IMR-90 (cell line): ENCODE results near the gene FN1. TPM values are rescaled to one million over a fixed set of nuclear protein-coding genes. Genes with fewer than 3 reads are reported as not detected.

Experiments
- ATAC-seq: fragments of 200-7000 bp; cut with Tn5 transposase; 2 replicates; pipeline ENCODE4 v1.9.1; 2020; ENCODE audit warnings: low read depth, mild to moderate bottlenecking, moderate library complexity
- BruUV-seq: library from RNA; stranded (reverse); fragments of 400-500 nt; replicated peaks from 2 replicates; lab custom pipeline; 2021; lab: Mats Ljungman, UMichigan
- CTCF ChIA-PET: fragments of 300-600 bp; formaldehyde crosslinking; extraction: SDS; loops from one replicate; lab custom pipeline; 2021; ENCODE audit warnings: antibody characterized with exemption; lab: Yijun Ruan, JAX
- POLR2A ChIA-PET: fragments of 300-600 bp; sonication (Branson Sonifier 250); formaldehyde crosslinking; loops from one replicate; lab custom pipeline; 2022; ENCODE audit warnings: antibody characterized with exemption; ENCODE audit not compliant: unreplicated experiment; lab: Charles Lee
- DNase-seq: peaks from one replicate; pipeline ENCODE4 v3.0.0; 2013
- H2AFZ ChIP-seq: replicated peaks from 2 replicates; pipeline ENCODE3; 2013; ENCODE audit warnings: low read length, mild to moderate bottlenecking; ENCODE audit not compliant: poor library complexity
- H2AK5ac ChIP-seq: 2 replicates; pipeline ENCODE4 v1.6.1; 2013; ENCODE audit warnings: low read depth, low read length, inconsistent platforms
- H2AK9ac ChIP-seq: replicated peaks from 2 replicates; pipeline ENCODE3; 2013; ENCODE audit warnings: mild to moderate bottlenecking, low read depth, low read length, moderate library complexity; ENCODE audit not compliant: poor library complexity
- H2BK120ac ChIP-seq: 2 replicates; pipeline ENCODE4 v1.6.1; 2013; ENCODE audit warnings: low read depth, low read length, inconsistent platforms
- H2BK15ac ChIP-seq: 3 replicates; pipeline ENCODE4 v1.6.1; 2013; ENCODE audit warnings: low read depth, low read length, inconsistent platforms
- H2BK20ac ChIP-seq: 2 replicates; pipeline ENCODE4 v1.6.1; 2013; ENCODE audit warnings: low read depth, mild to moderate bottlenecking, inconsistent platforms, low read length, moderate library complexity
- H2BK5ac ChIP-seq: 2 replicates; pipeline ENCODE4 v1.6.1; 2013; ENCODE audit warnings: mild to moderate bottlenecking, low read depth, low read length, inconsistent platforms; ENCODE audit not compliant: poor library complexity, severe bottlenecking
- H3K14ac ChIP-seq: replicated peaks from 2 replicates; pipeline ENCODE4 v1.6.1; 2013; ENCODE audit warnings: low read depth, low read length, inconsistent platforms
- H3K18ac ChIP-seq: 2 replicates; pipeline ENCODE4 v1.6.1; 2013; ENCODE audit warnings: low read depth, low read length, control low read depth
- H3K23ac ChIP-seq: 2 replicates; pipeline ENCODE4 v1.6.1; 2013; ENCODE audit warnings: low read depth, low read length, inconsistent platforms
- H3K27ac ChIP-seq: 2 replicates; pipeline ENCODE4 v1.5.1; 2013; ENCODE audit warnings: mild to moderate bottlenecking, control low read depth, low read length; ENCODE audit not compliant: insufficient read depth
- H3K27me3 ChIP-seq: 2 replicates; pipeline ENCODE4 v1.6.1; 2013; ENCODE audit warnings: low read length; ENCODE audit not compliant: control insufficient read depth, insufficient read depth
- H3K36me3 ChIP-seq: 2 replicates; pipeline ENCODE4 v1.6.1; 2013; ENCODE audit warnings: low read length, mixed read lengths; ENCODE audit not compliant: control insufficient read depth, insufficient read depth
- H3K4ac ChIP-seq: 2 replicates; pipeline ENCODE4 v1.6.1; 2013; ENCODE audit warnings: low read depth, low read length, inconsistent platforms
- H3K4me1 ChIP-seq: 2 replicates; pipeline ENCODE4 v1.6.1; 2013; ENCODE audit warnings: low read length, mixed read lengths; ENCODE audit not compliant: control insufficient read depth, insufficient read depth
- H3K4me2 ChIP-seq: 2 replicates; pipeline ENCODE4 v1.6.1; 2013; ENCODE audit warnings: low read depth, mild to moderate bottlenecking, control low read depth, low read length, moderate library complexity
- H3K4me3 ChIP-seq: 2 replicates; pipeline ENCODE4 v1.5.1; 2013; ENCODE audit warnings: low read depth, mild to moderate bottlenecking, control low read depth, low read length, moderate library complexity; ENCODE audit not compliant: insufficient read depth
- H3K56ac ChIP-seq: 2 replicates; pipeline ENCODE4 v1.6.1; 2013; ENCODE audit warnings: low read length, inconsistent platforms; ENCODE audit not compliant: insufficient read depth; ENCODE audit errors: extremely low read depth
- H3K79me1 ChIP-seq, 2 experiments: 2 replicates each; pipeline ENCODE4 v1.6.1; 2013; ENCODE audit warnings: low read length in 2 of 2, inconsistent platforms in 1 of 2, low read depth in 1 of 2
- H3K9ac ChIP-seq: 2 replicates; pipeline ENCODE4 v1.6.1; 2013; ENCODE audit warnings: low read depth, low read length, control low read depth
- H3K9me1 ChIP-seq: 2 replicates; pipeline ENCODE4 v1.6.1; 2013; ENCODE audit warnings: low read length, inconsistent platforms; ENCODE audit not compliant: insufficient read depth
- H3K9me3 ChIP-seq: 2 replicates; pipeline ENCODE4 v1.6.1; 2013; ENCODE audit warnings: low read length; ENCODE audit not compliant: control insufficient read depth, insufficient read depth
- H4K20me1 ChIP-seq: 2 replicates; pipeline ENCODE4 v1.6.1; 2013; ENCODE audit warnings: low read length, inconsistent platforms; ENCODE audit not compliant: insufficient read depth
- H4K5ac ChIP-seq: 2 replicates; pipeline ENCODE4 v1.6.1; 2013; ENCODE audit warnings: mild to moderate bottlenecking, low read depth, low read length, control low read depth
- H4K8ac ChIP-seq, 2 experiments: 2 replicates each; pipeline ENCODE4 v1.6.1; 2013; ENCODE audit warnings: low read depth in 2 of 2, low read length in 2 of 2, control low read depth in 1 of 2, inconsistent platforms in 1 of 2
- H4K91ac ChIP-seq: 2 replicates; pipeline ENCODE4 v1.6.1; 2013; ENCODE audit warnings: low read depth, low read length, inconsistent platforms; ENCODE audit not compliant: insufficient read depth
- CHD1 ChIP-seq: IDR thresholded peaks from 2 replicates; pipeline ENCODE4 v1.6.1; 2012; ENCODE audit warnings: low read depth, low read length, improper control_type of control experiment
- MAFK ChIP-seq: IDR thresholded peaks from 2 replicates; pipeline ENCODE4 v1.6.1; 2012; ENCODE audit warnings: low read depth, low read length, improper control_type of control experiment
- MXI1 ChIP-seq: IDR thresholded peaks from 2 replicates; pipeline ENCODE4 v1.6.1; 2012; ENCODE audit warnings: low read depth, mild to moderate bottlenecking, low read length, moderate library complexity, borderline replicate concordance
- NFE2L2 ChIP-seq: fragments of 150-350 bp; IDR thresholded peaks from 2 replicates; pipeline ENCODE4 v1.6.1; 2016; ENCODE audit warnings: low read depth, mild to moderate bottlenecking, low read length
- RAD21 ChIP-seq: IDR thresholded peaks from 2 replicates; pipeline ENCODE4 v1.6.1; 2012; ENCODE audit warnings: low read length, improper control_type of control experiment
- RCOR1 ChIP-seq: IDR thresholded peaks from 2 replicates; pipeline ENCODE4 v1.6.1; 2012; ENCODE audit warnings: mild to moderate bottlenecking, low read length, improper control_type of control experiment; ENCODE audit not compliant: insufficient replicate concordance
- RFX5 ChIP-seq: IDR thresholded peaks from 2 replicates; pipeline ENCODE4 v1.8.0; 2012; ENCODE audit warnings: low read depth, mild to moderate bottlenecking, low read length, moderate library complexity
- SMC3 ChIP-seq: fragments of 150-350 bp; IDR thresholded peaks from 2 replicates; pipeline ENCODE4 v1.6.1; 2016; ENCODE audit warnings: low read depth, mild to moderate bottlenecking, antibody characterized with exemption, low read length, moderate library complexity
- WGBS, 2 experiments: methylation state at CpG; one replicate each; pipeline versions ENCODE4 v1.1.5 to v1.1.7; 2013; ENCODE audit warnings: missing lambda C conversion rate in 2 of 2; ENCODE audit not compliant: insufficient read length in 1 of 2; ENCODE audit errors: extremely low coverage in 2 of 2; 5-methylcytosine and 5-hydroxymethylcytosine counted together
- dilution Hi-C: fragments of 300-500 bp; cut with HindIII; formaldehyde crosslinking; loops from one replicate; pipeline ENCODE4 v1.14.3; 2018; ENCODE audit warnings: low sequenced_read_pairs; ENCODE audit not compliant: unreplicated experiment
- in situ Hi-C: fragments of 300-500 bp; cut with MboI; formaldehyde crosslinking; loops from 3 replicates; pipeline ENCODE4 v1.14.3; 2019; ENCODE audit warnings: low sequenced_read_pairs, inconsistent platforms, mixed read lengths
- intact Hi-C: fragments of 100-400 bp; cut with micrococcal nuclease; formaldehyde crosslinking; loops from 2 replicates; pipeline ENCODE4 v1.10.0; 2022
- polyA plus RNA-seq, 3 experiments: library from polyadenylated mRNA; depleted of rRNA; stranded (reverse); fragments of >200 nt; gene quantifications; 2 replicates each; pipeline ENCODE4 v1.2.3, GENCODE V29; 2012; ENCODE audit warnings: low replicate concordance in 1 of 3
- total RNA-seq: library from RNA; depleted of rRNA; stranded (reverse); fragments of >200 nt; gene quantifications from 2 replicates; pipeline ENCODE4 v1.2.3, GENCODE V29; 2012

Gene FN1
- total and polyA plus RNA-seq, 2 of the 4 experiments (the other 2 are of a cell fraction): 8,243 to 13,004 TPM

DNA sequence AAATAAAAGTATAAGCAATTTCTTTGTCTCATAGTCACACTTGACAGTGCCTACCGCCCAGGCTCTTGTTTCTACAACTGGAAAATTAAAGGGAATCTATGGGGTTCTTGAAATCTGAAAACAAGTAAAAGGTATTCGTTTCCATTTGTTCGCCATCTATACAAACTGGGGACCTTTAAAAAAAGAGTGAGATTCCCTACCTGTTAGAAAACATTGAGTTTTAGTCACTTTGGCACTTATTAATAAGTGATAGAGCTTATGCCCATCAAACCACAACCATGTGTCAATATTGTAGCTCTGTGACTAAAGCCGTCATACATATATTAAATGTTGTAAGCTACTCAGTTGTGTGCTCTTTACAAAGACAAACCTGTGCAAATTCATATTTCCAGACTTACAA is 13.2 kb downstream of the FN1 start:
- Histone ChIP-seq H3K4ac (no peak overlapping the region), H2BK120ac (no peak overlapping the region), H3K4me2 (no peak overlapping the region), H3K27me3 (no peaks in the 10 kb centered on the region), H2AK5ac (no peak overlapping the region), H4K5ac (no peak overlapping the region), H3K56ac (no peak overlapping the region), H3K79me1 (peaks cover 33 to 51% of the 10 kb centered on the region in 2 experiments), H2BK5ac (no peak overlapping the region), H3K23ac (no peak overlapping the region), H2BK20ac (no peak overlapping the region), H2AK9ac (no peak overlapping the region), H4K8ac (no peak overlapping the region), H3K18ac (no peak overlapping the region), H3K9ac (no peak overlapping the region), H3K36me3 (peaks cover 69% of the 10 kb centered on the region), H2BK15ac (no peak overlapping the region), H2AFZ (no peak overlapping the region), H3K4me1 (peaks cover 13% of the 10 kb centered on the region), H3K4me3 (no peak overlapping the region), H3K9me3 (no peaks in the 10 kb centered on the region), H3K9me1 (peaks cover 19% of the 10 kb centered on the region), H3K14ac (no peak overlapping the region), H4K91ac (no peak overlapping the region), H4K20me1 (peaks cover 31% of the 10 kb centered on the region; the same call in 1 of the 2 replicates), H3K27ac (no peak overlapping the region)
- TF ChIP-seq RAD21 (no peak), RFX5 (no peak), MAFK (no peak), MXI1 (no peak), RCOR1 (no peak), CHD1 (no peak), SMC3 (no peak), NFE2L2 (no peak)
- intact Hi-C loops: loop anchor here (5.0 kb wide), 1 partner anchor 35 kb away; no protein-coding TSS in a partner anchor
- POLR2A ChIA-PET: interaction anchor here (0.5 kb wide), 1 partner anchor 271 kb away, joined by 3 read pairs; no protein-coding TSS in a partner anchor
- dilution Hi-C loops: no loop called here
- ATAC-seq (no peak), DNase-seq (no peak)
- WGBS, 2 experiments: no CpG with 5 or more reads among the region's 4 CpGs
- CTCF ChIA-PET: interaction anchor here (0.6 kb wide), 1 partner anchor 661 kb away, joined by 5 read pairs; no protein-coding TSS in a partner anchor
- BruUV-seq: no TSS peak
- in situ Hi-C loops: no loop called here
